SU-DHL-6 (cell line): ENCODE measurements around the gene LOXL4.

Experiments
- CTCF ChIP-seq: fragments of 200-600 bp; sonication (generic); IDR thresholded peaks from one replicate; pipeline ENCODE4 v1.5.1; 2017; ENCODE audit warnings: antibody characterized with exemption, mild to moderate bottlenecking, low read length, moderate library complexity; ENCODE audit not compliant: insufficient read depth, poor library complexity, severe bottlenecking
- EZH2phosphoT487 ChIP-seq: fragments of 200-600 bp; sonication (generic), shearing (Covaris generic); conservative IDR thresholded peaks from 2 replicates; pipeline ENCODE4 v1.6.1; 2018; ENCODE audit warnings: mild to moderate bottlenecking, antibody characterized with exemption, low read length, moderate library complexity, mixed read lengths

GRCh38 chr10:98223874-98224273, 44.1 kb downstream of the LOXL4 start:
- TF ChIP-seq CTCF: no peak
- no peak for TF ChIP-seq EZH2phosphoT487
